Ovary (tissue), 3 donors: Measurements from ENCODE around the gene PHF2.

Experiments
- CTCF ChIP-seq, 3 donors: fragments of 450-650 bp in 2 of 3; fragments of 200-600 bp in 1 of 3; IDR thresholded peaks; one replicate each; pipeline versions ENCODE4 v1.5.1 to v1.8.0; 2016 to 2022; ENCODE audit warnings: antibody characterized with exemption in 3 of 3, mild to moderate bottlenecking in 1 of 3
- POLR2A ChIP-seq: fragments of 450-650 bp; IDR thresholded peaks from one replicate; pipeline ENCODE4 v1.6.1; 2017; ENCODE audit warnings: antibody characterized with exemption, mild to moderate bottlenecking, moderate library complexity
- donor health status: DM: no; HTN: no; CAD: no.

- TF ChIP-seq POLR2A (no peak), CTCF (IDR thresholded peaks at IDR 0.05) (no peak)
Observed at GRCh38 chr9:93595861-93596365, 19.5 kb downstream of the PHF2 start.
